ENCODE measurements around the gene GTF2H1.

The GTF2H1 gene

GRCh38 chr11:18321969-18322711 lies at the start of gene GTF2H1, which contains the start of gene HPS5 (continued):
- TF ChIP-seq ZSCAN4 (tag by site-specific recombination; IDR thresholded peaks at IDR 0.05) (no peak), HOXC10 (CRISPR knock-in tag; IDR thresholded peaks at IDR 0.05) (no peak), ZNF585B (tag by site-specific recombination; IDR thresholded peaks at IDR 0.05) (no peak), ELK4 (IDR thresholded peaks at IDR 0.05; ENCODE audit: borderline replicate concordance, low read depth, low read length) (no peak), KLF8 (tag by site-specific recombination; IDR thresholded peaks at IDR 0.05) (peak; percentile 94), ZNF211 (tag by site-specific recombination; IDR thresholded peaks at IDR 0.05; ENCODE audit: low read depth) (no peak), ZNF169 (tag by site-specific recombination; IDR thresholded peaks at IDR 0.05) (no peak), ZNF391 (tag by site-specific recombination; IDR thresholded peaks at IDR 0.05; ENCODE audit: borderline replicate concordance, low read depth) (no peak), ZNF830 (tag by site-specific recombination; IDR thresholded peaks at IDR 0.05; ENCODE audit: low read depth) (no peak), ZNF692 (tag by site-specific recombination; IDR thresholded peaks at IDR 0.05) (peak; percentile 69; the same call in 1 of the 2 replicates), ZBTB20 (tag by site-specific recombination; IDR thresholded peaks at IDR 0.05) (no peak), ZNF37A (tag by site-specific recombination; IDR thresholded peaks at IDR 0.05) (no peak), ZNF501 (tag by site-specific recombination; IDR thresholded peaks at IDR 0.05) (peak; percentile 97), ZFP41 (tag by site-specific recombination; IDR thresholded peaks at IDR 0.05; ENCODE audit: borderline replicate concordance) (no peak), ZNF549 (tag by site-specific recombination; IDR thresholded peaks at IDR 0.05) (no peak), ZNF121 (tag by site-specific recombination; IDR thresholded peaks at IDR 0.05) (no peak), ZNF449 (tag by site-specific recombination; IDR thresholded peaks at IDR 0.05) (no peak), ZNF223 (tag by site-specific recombination; IDR thresholded peaks at IDR 0.05) (no peak), ZNF404 (tag by site-specific recombination; IDR thresholded peaks at IDR 0.05) (no peak), KLF16 (tag by site-specific recombination; IDR thresholded peaks at IDR 0.05) (peak; percentile 99), ZNF48 (tag by site-specific recombination; IDR thresholded peaks at IDR 0.05) (no peak), PRDM10 (tag by site-specific recombination; IDR thresholded peaks at IDR 0.05) (0 out of 2 replicates have a peak, but pooled peaks have one; percentile 42), MEIS1 (CRISPR knock-in tag; IDR thresholded peaks at IDR 0.05; ENCODE audit: borderline replicate concordance) (no peak), ZBTB17 (tag by site-specific recombination; IDR thresholded peaks at IDR 0.05) (peak; percentile 89), ZNF157 (tag by site-specific recombination; IDR thresholded peaks at IDR 0.05) (no peak), ZBTB8A (tag by site-specific recombination; IDR thresholded peaks at IDR 0.05) (0 out of 2 replicates have a peak, but pooled peaks have one; percentile 24), YY2 (tag by site-specific recombination; IDR thresholded peaks at IDR 0.05) (peak; percentile 92), ZNF777 (tag by site-specific recombination; IDR thresholded peaks at IDR 0.05; ENCODE audit: borderline replicate concordance) (no peak), TRIM28 (IDR thresholded peaks at IDR 0.05; ENCODE audit: borderline replicate concordance, low read length) (no peak), ZNF654 (tag by site-specific recombination; IDR thresholded peaks at IDR 0.05; ENCODE audit: low read depth) (no peak), GLIS1 (tag by site-specific recombination; IDR thresholded peaks at IDR 0.05) (peak; percentile 56), ZNF248 (tag by site-specific recombination; IDR thresholded peaks at IDR 0.05) (no peak)

Data from HEK293 (cell line).